Measurements from ENCODE around the gene KCNQ4.
A peak's percentile ranks its signal among the peaks of the same experiment; 100 is the strongest.

KCNQ4 gene

GRCh38 chr1:40774266-40774998, 9.2 kb upstream of the KCNQ4 start:
- peak; percentile 81 for TF ChIP-seq CTCF (IDR thresholded peaks at IDR 0.05; ENCODE audit: low read depth, low read length, missing control alignments)
- in situ Hi-C loops (cut with HindIII; ENCODE audit: low sequenced_read_pairs) = no loop called here
- DNase-seq (ENCODE audit: low read depth) = no peak
- no peak overlapping the region for H3K4me3 ChIP-seq (ENCODE audit: low read depth, low read length)

- in situ Hi-C loops (cut with HindIII; ENCODE audit: low sequenced_read_pairs) = no loop called here
- no peak for DNase-seq (ENCODE audit: low read depth)
- H3K4me3 ChIP-seq (ENCODE audit: low read depth, low read length) = no peak overlapping the region
- TF ChIP-seq CTCF (IDR thresholded peaks at IDR 0.05; ENCODE audit: low read depth, low read length, missing control alignments) = no peak
Measured at GRCh38 chr1:40776236-40777072, 7.1 kb upstream of the KCNQ4 start.

- H3K4me3 ChIP-seq (ENCODE audit: low read depth, low read length) = no peak overlapping the region
- TF ChIP-seq CTCF (IDR thresholded peaks at IDR 0.05; ENCODE audit: low read depth, low read length, missing control alignments) = no peak
- in situ Hi-C loops (cut with HindIII; ENCODE audit: low sequenced_read_pairs) = no loop called here
- DNase-seq (ENCODE audit: low read depth) = no peak
Measured at GRCh38 chr1:40777224-40777970, 6.2 kb upstream of the KCNQ4 start.

GRCh38 chr1:40780678-40781607, 2.6 kb upstream of the KCNQ4 start:
- no peak for DNase-seq (ENCODE audit: low read depth)
- no peak overlapping the region for H3K4me3 ChIP-seq (ENCODE audit: low read depth, low read length)
- in situ Hi-C loops (cut with HindIII; ENCODE audit: low sequenced_read_pairs) = loop anchor here (10.0 kb wide), 1 partner anchor 56 kb away; no protein-coding TSS in a partner anchor
- no peak for TF ChIP-seq CTCF (IDR thresholded peaks at IDR 0.05; ENCODE audit: low read depth, low read length, missing control alignments)

- in situ Hi-C loops (cut with HindIII; ENCODE audit: low sequenced_read_pairs) = loop anchor here (10.0 kb wide), 1 partner anchor 57 kb away; no protein-coding TSS in a partner anchor
- DNase-seq (ENCODE audit: low read depth) = no peak
- no peak for TF ChIP-seq CTCF (IDR thresholded peaks at IDR 0.05; ENCODE audit: low read depth, low read length, missing control alignments)
- H3K4me3 ChIP-seq (ENCODE audit: low read depth, low read length) = no peak overlapping the region
Measured at GRCh38 chr1:40781608-40781971, 2.0 kb upstream of the KCNQ4 start.

Measured in astrocyte of the cerebellum (primary cell).